Measurements from ENCODE around the gene MAP2K2.

The MAP2K2 gene

GRCh38 chr19:4046946-4047683 is 76.8 kb downstream of the MAP2K2 start:
- Histone ChIP-seq H3K9me3 (ENCODE audit: control insufficient read depth, low read length) (no peaks in the 10 kb centered on the region), H3K36me3 (ENCODE audit: control insufficient read depth, insufficient read depth, low read length) (peaks cover 5% of the 10 kb centered on the region), H3K27me3 (ENCODE audit: control insufficient read depth, insufficient read depth, low read length) (no peaks in the 10 kb centered on the region), H3K4me3 (ENCODE audit: low read length) (no peak overlapping the region), H3K9ac (ENCODE audit: low read length) (no peak overlapping the region), H3K4me1 (ENCODE audit: control insufficient read depth, insufficient read depth, low read length) (peaks cover 58% of the 10 kb centered on the region)

DNA sequence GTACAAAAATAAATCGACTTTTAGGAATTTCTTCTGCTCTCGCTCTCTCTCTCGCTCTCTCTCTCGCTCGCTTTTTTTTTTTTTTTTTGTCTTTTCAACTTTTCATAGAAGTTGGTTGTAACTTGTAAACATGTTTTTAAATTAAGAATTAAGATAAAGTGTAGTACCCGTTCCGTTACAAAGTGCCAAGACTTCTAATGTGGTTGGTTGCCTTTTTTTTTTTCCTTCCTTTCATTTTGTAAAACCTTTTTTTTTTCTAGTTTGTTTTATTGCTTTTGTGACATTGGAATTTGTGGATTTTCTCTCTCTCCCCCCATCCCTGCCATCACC is 77.6 kb downstream of the MAP2K2 start:
- H3K4me1 ChIP-seq (ENCODE audit: control insufficient read depth, insufficient read depth, low read length): peaks cover 51% of the 10 kb centered on the region

GRCh38 chr19:4045597-4046361 is 78.1 kb downstream of the MAP2K2 start:
- H3K9me3 ChIP-seq (ENCODE audit: control insufficient read depth, low read length): no peaks in the 10 kb centered on the region
- no peak overlapping the region for H3K4me3 ChIP-seq (ENCODE audit: low read length)
- H3K36me3 ChIP-seq (ENCODE audit: control insufficient read depth, insufficient read depth, low read length): no peaks in the 10 kb centered on the region
- H3K27me3 ChIP-seq (ENCODE audit: control insufficient read depth, insufficient read depth, low read length): no peaks in the 10 kb centered on the region
- no peak overlapping the region for H3K9ac ChIP-seq (ENCODE audit: low read length)
- peaks cover 48% of the 10 kb centered on the region for H3K4me1 ChIP-seq (ENCODE audit: control insufficient read depth, insufficient read depth, low read length)

More for the DNA sequence above, 77.6 kb downstream of the MAP2K2 start:
- H3K4me3 ChIP-seq (ENCODE audit: low read length): no peak overlapping the region
- no peaks in the 10 kb centered on the region for H3K9me3 ChIP-seq (ENCODE audit: control insufficient read depth, low read length)
- H3K36me3 ChIP-seq (ENCODE audit: control insufficient read depth, insufficient read depth, low read length): peaks cover 3% of the 10 kb centered on the region
- H3K27me3 ChIP-seq (ENCODE audit: control insufficient read depth, insufficient read depth, low read length): no peaks in the 10 kb centered on the region
- H3K9ac ChIP-seq (ENCODE audit: low read length): no peak overlapping the region

DNA sequence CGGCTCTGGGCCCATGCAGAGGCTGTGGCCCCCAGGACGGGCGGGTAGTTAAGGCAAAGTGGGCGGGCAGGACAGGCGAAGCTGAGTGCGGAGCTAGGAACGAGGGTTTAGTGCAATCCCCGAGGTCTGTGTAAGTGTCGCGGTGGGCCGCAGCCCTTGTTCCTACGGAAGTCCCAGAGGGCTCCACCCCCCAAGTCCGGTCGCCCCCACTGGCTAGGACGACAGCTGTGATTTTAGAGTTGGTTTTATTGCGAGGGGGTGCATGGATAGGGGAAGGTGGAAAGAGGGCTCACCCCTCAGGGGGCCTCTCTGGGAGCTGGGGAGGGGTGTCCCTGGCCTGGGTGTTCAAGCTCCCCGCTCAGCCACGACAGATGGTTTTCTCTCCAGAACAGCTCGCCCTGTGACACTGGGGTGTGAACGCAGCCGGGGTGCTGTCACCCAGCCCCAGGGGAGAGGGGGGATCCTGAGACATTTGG is 78.9 kb downstream of the MAP2K2 start:
- H3K27me3 ChIP-seq (ENCODE audit: control insufficient read depth, insufficient read depth, low read length): no peaks in the 10 kb centered on the region
- H3K4me1 ChIP-seq (ENCODE audit: control insufficient read depth, insufficient read depth, low read length): peaks cover 43% of the 10 kb centered on the region
- H3K9me3 ChIP-seq (ENCODE audit: control insufficient read depth, low read length): no peaks in the 10 kb centered on the region
- H3K36me3 ChIP-seq (ENCODE audit: control insufficient read depth, insufficient read depth, low read length): no peaks in the 10 kb centered on the region
- H3K9ac ChIP-seq (ENCODE audit: low read length): no peak overlapping the region
- no peak overlapping the region for H3K4me3 ChIP-seq (ENCODE audit: low read length)

- no peak overlapping the region for H3K4me3 ChIP-seq (ENCODE audit: low read length)
- H3K4me1 ChIP-seq (ENCODE audit: control insufficient read depth, insufficient read depth, low read length): peaks cover 34% of the 10 kb centered on the region
- no peaks in the 10 kb centered on the region for H3K9me3 ChIP-seq (ENCODE audit: control insufficient read depth, low read length)
- H3K36me3 ChIP-seq (ENCODE audit: control insufficient read depth, insufficient read depth, low read length): no peaks in the 10 kb centered on the region
- H3K27me3 ChIP-seq (ENCODE audit: control insufficient read depth, insufficient read depth, low read length): no peaks in the 10 kb centered on the region
- peak overlapping the region; percentile 45 for H3K9ac ChIP-seq (ENCODE audit: low read length)
Measured at GRCh38 chr19:4043966-4044715, 79.8 kb downstream of the MAP2K2 start.

GRCh38 chr19:4043401-4043800 is 80.5 kb downstream of the MAP2K2 start:
- Histone ChIP-seq H3K36me3 (ENCODE audit: control insufficient read depth, insufficient read depth, low read length) (no peaks in the 10 kb centered on the region), H3K4me1 (ENCODE audit: control insufficient read depth, insufficient read depth, low read length) (peaks cover 29% of the 10 kb centered on the region), H3K9me3 (ENCODE audit: control insufficient read depth, low read length) (no peaks in the 10 kb centered on the region), H3K4me3 (ENCODE audit: low read length) (no peak overlapping the region), H3K27me3 (ENCODE audit: control insufficient read depth, insufficient read depth, low read length) (no peaks in the 10 kb centered on the region), H3K9ac (ENCODE audit: low read length) (no peak overlapping the region)

DNA sequence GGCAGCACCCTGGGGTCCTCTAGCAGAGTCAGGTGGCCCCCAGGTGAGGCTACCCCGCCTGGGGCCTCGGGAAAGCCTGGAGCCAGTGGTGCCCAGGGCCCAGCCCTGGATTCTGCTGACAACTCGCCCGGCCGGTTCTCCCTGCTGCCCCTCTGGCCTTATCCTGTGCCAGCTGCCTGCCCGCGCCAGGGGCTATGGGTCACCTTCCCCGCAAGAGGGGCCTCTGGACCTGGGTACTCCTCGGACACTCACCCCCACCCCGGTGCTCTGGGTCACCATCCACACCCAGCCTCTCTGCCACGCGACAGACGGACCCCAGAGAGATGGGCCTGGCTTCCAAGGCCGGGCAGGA is 81.2 kb downstream of the MAP2K2 start:
- no peak overlapping the region for H3K9ac ChIP-seq (ENCODE audit: low read length)
- no peaks in the 10 kb centered on the region for H3K36me3 ChIP-seq (ENCODE audit: control insufficient read depth, insufficient read depth, low read length)
- H3K27me3 ChIP-seq (ENCODE audit: control insufficient read depth, insufficient read depth, low read length): no peaks in the 10 kb centered on the region
- no peak overlapping the region for H3K4me3 ChIP-seq (ENCODE audit: low read length)
- H3K4me1 ChIP-seq (ENCODE audit: control insufficient read depth, insufficient read depth, low read length): peaks cover 26% of the 10 kb centered on the region
- H3K9me3 ChIP-seq (ENCODE audit: control insufficient read depth, low read length): no peaks in the 10 kb centered on the region

DNA sequence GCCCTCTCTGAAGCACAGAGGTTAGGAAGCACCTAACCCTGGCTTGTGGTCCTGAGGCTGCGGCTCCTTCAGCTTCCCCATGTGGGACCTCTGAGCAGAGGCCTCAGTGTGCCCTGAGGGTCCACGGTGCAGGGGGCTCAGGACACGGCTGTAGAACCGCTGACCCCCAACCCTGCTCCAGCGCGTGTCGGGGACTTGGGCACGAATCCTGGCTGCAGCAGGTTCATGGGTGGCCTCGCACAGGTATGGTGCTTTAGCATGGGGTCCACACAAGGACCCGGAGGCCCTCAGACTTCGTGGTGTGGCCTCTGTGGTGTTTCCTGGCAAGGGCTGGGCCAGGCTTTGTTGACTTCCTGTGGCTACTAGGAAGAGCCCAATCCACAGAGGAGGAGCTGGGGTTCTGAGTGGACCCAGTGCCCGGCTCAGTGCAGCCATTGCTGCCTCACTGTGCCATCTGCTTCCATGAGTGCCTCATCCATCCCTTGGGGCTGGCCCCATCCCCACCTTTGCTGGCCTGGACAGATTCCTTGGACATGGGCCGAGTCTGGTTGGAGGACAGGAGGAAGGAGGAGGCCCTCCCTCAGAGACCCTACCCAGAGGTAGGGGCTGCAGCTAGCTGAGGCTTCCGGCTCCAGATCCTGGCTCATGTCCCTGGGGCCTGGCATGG is 81.7 kb downstream of the MAP2K2 start:
- Histone ChIP-seq H3K9me3 (ENCODE audit: control insufficient read depth, low read length) (no peaks in the 10 kb centered on the region), H3K4me3 (ENCODE audit: low read length) (no peak overlapping the region), H3K4me1 (ENCODE audit: control insufficient read depth, insufficient read depth, low read length) (peaks cover 26% of the 10 kb centered on the region), H3K27me3 (ENCODE audit: control insufficient read depth, insufficient read depth, low read length) (no peaks in the 10 kb centered on the region), H3K36me3 (ENCODE audit: control insufficient read depth, insufficient read depth, low read length) (no peaks in the 10 kb centered on the region), H3K9ac (ENCODE audit: low read length) (no peak overlapping the region)
